Thoracic aorta (tissue), 2 donors: Measurements from ENCODE around the gene CSNK1D. TPM values are rescaled to one million over a fixed set of nuclear protein-coding genes. Genes with fewer than 3 reads are reported as not detected.

ENCODE experiments used
- ATAC-seq: fragments of 150-250 bp; one replicate; pipeline ENCODE4 v1.8.0; 2017; ENCODE audit warnings: low read depth; ENCODE audit not compliant: insufficient number of reproducible peaks, low FRiP score
- DNase-seq: peaks from one replicate; pipeline ENCODE4 v3.0.0-alpha.2; 2020; ENCODE audit warnings: low spot score
- H3K27ac ChIP-seq, 2 donors: fragments of 200-600 bp; sonication (generic); 1 replicate in 1 of 2; 2 replicates in 1 of 2; pipeline ENCODE4 v1.5.1; 2016; ENCODE audit warnings: mild to moderate bottlenecking in 2 of 2, moderate library complexity in 2 of 2
- H3K27me3 ChIP-seq: fragments of 200-600 bp; sonication (generic); replicated peaks from 2 replicates; pipeline ENCODE4 v1.6.0; 2016; ENCODE audit warnings: mild to moderate bottlenecking; ENCODE audit not compliant: insufficient read depth
- H3K36me3 ChIP-seq: fragments of 200-600 bp; sonication (generic); one replicate; pipeline ENCODE4 v1.5.1; 2016
- H3K4me1 ChIP-seq, 2 donors: fragments of 200-600 bp; sonication (generic); 1 replicate in 1 of 2; 2 replicates in 1 of 2; pipeline versions ENCODE4 v1.5.1 to v1.6.0; 2016; ENCODE audit warnings: low read depth in 2 of 2, mild to moderate bottlenecking in 1 of 2; ENCODE audit not compliant: control insufficient read depth in 1 of 2
- H3K4me3 ChIP-seq: fragments of 200-600 bp; sonication (generic); 2 replicates; pipeline ENCODE4 v1.5.1; 2016; ENCODE audit warnings: mild to moderate bottlenecking
- H3K9me3 ChIP-seq: fragments of 200-600 bp; sonication (generic); 2 replicates; pipeline ENCODE4 v1.5.1; 2016
- CTCF ChIP-seq: fragments of 200-600 bp; sonication (generic); IDR thresholded peaks from one replicate; pipeline ENCODE4 v1.5.1; 2019; ENCODE audit warnings: antibody characterized with exemption
- total RNA-seq, 2 donors: library from RNA; depleted of rRNA; stranded (reverse); fragments of >200 nt; gene quantifications; one replicate each; pipeline versions ENCODE4 v1.1.0 to v1.2.3, GENCODE V29; 2016

CSNK1D gene
- total RNA-seq, 2 donors from 2014 or later = 69.5 to 71.9 TPM

DNA sequence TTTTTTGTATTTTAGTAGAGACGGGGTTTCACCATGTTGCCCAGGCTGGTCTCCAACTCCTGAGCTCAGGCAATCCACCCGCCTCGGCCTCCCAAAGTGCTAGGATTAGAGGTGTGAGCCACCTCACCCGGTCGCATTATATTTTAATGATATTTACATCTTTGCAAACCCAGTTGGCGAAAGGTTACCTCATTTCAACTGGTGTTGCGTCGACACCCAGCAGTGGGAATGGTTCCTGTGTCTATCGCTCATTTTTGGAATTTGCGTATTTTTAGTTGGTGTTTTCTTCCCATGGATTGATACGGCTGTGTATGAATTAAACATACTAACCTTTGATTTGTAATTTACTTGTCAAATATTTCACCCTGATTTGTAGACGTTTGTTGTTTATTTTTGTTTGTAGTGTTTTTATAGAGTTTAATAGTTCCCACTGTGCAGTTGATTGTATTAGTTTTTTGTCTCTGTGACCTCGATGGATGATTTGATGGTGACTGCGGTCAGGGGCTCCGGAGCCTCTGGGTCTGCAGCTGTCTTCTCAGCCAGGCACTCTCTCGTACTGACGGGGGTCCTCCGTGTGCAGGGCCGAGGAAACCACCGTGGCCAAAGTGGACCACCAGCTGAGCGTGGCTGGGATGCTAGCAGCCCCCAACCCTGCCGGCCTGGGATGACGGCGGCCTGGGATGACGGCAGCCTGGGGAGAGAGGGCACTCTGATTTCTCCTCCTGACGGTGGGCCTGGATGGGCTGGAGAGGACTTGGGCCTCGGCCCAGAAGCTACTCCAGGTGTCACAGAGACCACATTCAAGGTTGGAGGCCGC lies 39.9 kb upstream of the CSNK1D start:
- DNase-seq = no peak
- ATAC-seq = no peak
- Histone ChIP-seq H3K9me3 (no peaks in the 10 kb centered on the region), H3K4me3 (no peak overlapping the region), H3K27ac (no peak overlapping the region), H3K4me1 (no peaks in the 10 kb centered on the region), H3K27me3 (peaks cover 28% of the 10 kb centered on the region), H3K36me3 (no peaks in the 10 kb centered on the region)
- TF ChIP-seq CTCF = no peak

DNA sequence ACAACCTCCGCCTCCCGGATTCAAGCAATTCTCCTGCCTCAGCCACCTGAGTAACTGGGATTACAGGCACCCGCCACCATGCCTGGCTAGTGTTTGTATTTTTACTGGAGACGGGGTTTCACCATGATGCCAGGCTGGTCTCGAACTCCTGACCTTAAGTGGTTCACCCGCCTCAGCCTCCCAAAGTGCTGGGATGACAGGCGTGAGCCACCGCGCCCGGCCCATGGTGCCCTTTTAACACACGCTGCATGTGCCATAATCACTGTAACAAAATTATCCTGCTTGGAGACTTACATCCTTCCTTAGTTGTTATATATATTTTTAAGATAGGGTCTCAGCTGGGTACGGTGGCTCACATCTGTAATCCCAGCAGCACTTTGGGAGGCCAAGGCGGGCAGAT lies 38.5 kb upstream of the CSNK1D start:
- ATAC-seq (no peak), DNase-seq (no peak)
- Histone ChIP-seq H3K4me1 (no peaks in the 10 kb centered on the region), H3K4me3 (no peak overlapping the region), H3K9me3 (no peaks in the 10 kb centered on the region), H3K27me3 (peaks cover 28% of the 10 kb centered on the region), H3K27ac (no peak overlapping the region), H3K36me3 (no peaks in the 10 kb centered on the region)
- no peak for TF ChIP-seq CTCF

DNA sequence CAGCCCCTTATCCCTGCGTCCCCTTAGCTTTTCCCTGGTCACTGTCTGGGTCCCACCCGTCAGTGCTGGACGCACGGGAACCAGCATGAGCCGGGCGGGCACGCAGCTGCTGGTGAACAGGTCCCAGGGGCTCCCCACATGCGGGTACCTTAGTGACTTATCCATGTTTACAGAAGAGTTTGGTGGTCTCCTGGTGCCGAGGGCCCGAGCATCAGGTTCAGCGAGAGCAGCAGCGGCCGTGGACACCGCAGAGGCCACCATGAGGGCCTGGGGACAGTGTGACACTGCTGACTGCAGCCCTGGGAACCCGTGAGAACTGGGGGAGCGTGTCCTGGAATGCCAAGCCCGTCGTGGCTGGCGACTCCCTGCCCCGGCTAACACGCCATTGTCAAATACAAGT lies 37.4 kb upstream of the CSNK1D start:
- ATAC-seq (no peak), DNase-seq (no peak)
- H3K9me3 ChIP-seq = no peaks in the 10 kb centered on the region
- no peak overlapping the region for H3K4me3 ChIP-seq
- no peaks in the 10 kb centered on the region for H3K4me1 ChIP-seq
- no peaks in the 10 kb centered on the region for H3K36me3 ChIP-seq
- no peak for TF ChIP-seq CTCF
- no peak overlapping the region for H3K27ac ChIP-seq
- H3K27me3 ChIP-seq = peaks cover 28% of the 10 kb centered on the region

DNA sequence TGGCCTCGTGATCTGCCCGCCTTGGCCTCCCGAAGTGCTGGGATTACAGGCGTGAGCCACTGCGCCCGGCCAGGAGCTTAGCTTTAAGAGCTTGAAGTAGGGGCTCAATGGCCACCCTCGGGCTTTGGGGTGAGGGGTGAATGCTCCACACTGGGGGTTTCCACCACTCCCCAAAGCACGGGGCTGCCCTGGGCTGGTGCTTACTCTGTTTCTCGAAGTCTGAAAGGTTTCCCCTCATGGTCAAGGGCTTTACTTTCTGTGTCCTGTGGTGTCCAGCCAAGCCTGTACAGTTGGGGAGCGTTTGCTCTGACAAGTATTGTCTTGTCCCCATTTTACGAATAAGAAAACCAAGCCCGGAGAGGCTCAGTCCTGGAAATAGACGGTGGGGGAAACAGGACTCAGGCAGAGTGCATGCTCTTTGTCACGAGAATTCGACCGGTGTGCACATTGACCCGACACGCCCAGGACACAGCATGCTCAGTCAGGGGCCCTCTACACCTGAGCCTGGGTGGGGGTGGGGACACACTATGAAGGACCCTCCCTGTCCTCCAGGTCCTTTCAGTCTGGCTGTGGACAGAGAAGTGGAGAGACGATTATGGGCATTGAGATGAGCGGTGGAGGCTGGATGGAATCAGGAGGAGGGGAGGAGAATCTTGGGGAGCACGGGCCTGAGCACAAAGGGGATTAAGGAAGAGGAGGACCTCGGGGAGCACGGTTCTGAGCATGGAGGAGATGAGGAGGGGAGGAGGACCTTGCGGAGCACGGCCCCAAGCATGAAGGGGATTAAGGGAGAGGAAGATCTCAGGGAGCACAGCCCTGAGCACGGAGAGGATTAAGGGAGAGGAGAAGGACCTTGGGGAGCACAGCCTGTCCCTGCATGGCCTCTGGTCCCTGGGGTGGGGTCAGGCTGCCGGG lies 36.4 kb upstream of the CSNK1D start:
- H3K27me3 ChIP-seq = peaks cover 21% of the 10 kb centered on the region
- H3K27ac ChIP-seq = no peak overlapping the region
- H3K36me3 ChIP-seq = no peaks in the 10 kb centered on the region
- DNase-seq (no peak), ATAC-seq (no peak)
- no peak overlapping the region for H3K4me3 ChIP-seq
- no peak for TF ChIP-seq CTCF
- no peaks in the 10 kb centered on the region for H3K9me3 ChIP-seq
- H3K4me1 ChIP-seq = no peaks in the 10 kb centered on the region

DNA sequence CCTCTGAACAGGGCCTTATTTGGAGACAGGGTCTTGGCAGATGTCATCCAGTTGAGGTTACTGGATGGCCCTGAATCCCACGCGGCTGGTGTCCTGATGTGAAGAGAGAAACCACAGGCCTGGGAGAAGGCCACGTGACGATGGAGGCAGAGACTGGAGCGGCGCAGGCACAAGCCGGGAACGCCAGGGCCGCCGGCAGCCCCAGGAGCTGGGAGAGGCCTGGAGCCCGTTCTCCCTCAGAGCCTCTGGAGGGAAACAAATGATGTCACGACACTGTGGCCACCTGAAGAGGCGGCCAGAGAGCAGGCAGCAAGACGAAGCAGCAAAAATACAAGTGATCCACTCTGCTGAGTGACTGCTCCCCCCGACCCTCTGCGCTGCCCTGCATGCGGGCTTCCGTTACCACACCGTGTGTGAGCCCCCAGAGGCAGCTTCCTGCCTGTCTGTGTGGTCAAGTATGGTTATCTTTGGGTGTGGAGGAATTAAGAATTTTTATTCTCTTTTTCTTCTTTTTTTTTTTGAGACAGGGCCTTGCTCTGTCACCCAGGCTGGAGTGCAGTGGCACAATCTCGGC lies 32.3 kb upstream of the CSNK1D start:
- H3K4me3 ChIP-seq = no peak overlapping the region
- H3K36me3 ChIP-seq = no peaks in the 10 kb centered on the region
- no peak for TF ChIP-seq CTCF
- ATAC-seq = no peak
- H3K9me3 ChIP-seq = no peaks in the 10 kb centered on the region
- no peak for DNase-seq
- peaks cover 0 to 4% of the 10 kb centered on the region in 2 donors for H3K4me1 ChIP-seq
- no peak overlapping the region for H3K27ac ChIP-seq
- H3K27me3 ChIP-seq = peaks cover 17% of the 10 kb centered on the region
